ENCODE results near the gene PDIA5.

The PDIA5 gene

GRCh38 chr3:123119802-123120201 is 53.0 kb downstream of the PDIA5 start:
- no peak for DNase-seq (ENCODE audit: low read depth, low spot score)

GRCh38 chr3:123120573-123120972 is 53.7 kb downstream of the PDIA5 start:
- no peak for DNase-seq (ENCODE audit: low read depth, low spot score)

GRCh38 chr3:123122057-123122456 is 55.2 kb downstream of the PDIA5 start:
- DNase-seq (ENCODE audit: low read depth, low spot score), result no peak

GRCh38 chr3:123122525-123123315 is 55.9 kb downstream of the PDIA5 start:
- no peak for DNase-seq (ENCODE audit: low read depth, low spot score)

- DNase-seq (ENCODE audit: low read depth, low spot score), result no peak
Measured at GRCh38 chr3:123123716-123124616, 57.1 kb downstream of the PDIA5 start.

- no peak for DNase-seq (ENCODE audit: low read depth, low spot score)
Measured at GRCh38 chr3:123124971-123125370, 58.1 kb downstream of the PDIA5 start.

GRCh38 chr3:123126031-123126430 is 59.2 kb downstream of the PDIA5 start:
- no peak for DNase-seq (ENCODE audit: low read depth, low spot score)

GRCh38 chr3:123126653-123127052 is 59.8 kb downstream of the PDIA5 start:
- DNase-seq (ENCODE audit: low read depth, low spot score), result no peak

GRCh38 chr3:123129092-123129491 is 62.3 kb downstream of the PDIA5 start:
- no peak for DNase-seq (ENCODE audit: low read depth, low spot score)

GRCh38 chr3:123129532-123129931 is 62.7 kb downstream of the PDIA5 start:
- no peak for DNase-seq (ENCODE audit: low read depth, low spot score)

GRCh38 chr3:123130079-123130750 is 63.4 kb downstream of the PDIA5 start:
- DNase-seq (ENCODE audit: low read depth, low spot score), result no peak

GRCh38 chr3:123134671-123135070 is 67.8 kb downstream of the PDIA5 start:
- DNase-seq (ENCODE audit: low read depth, low spot score), result no peak

- no peak for DNase-seq (ENCODE audit: low read depth, low spot score)
Measured at GRCh38 chr3:123137001-123137400, 70.2 kb downstream of the PDIA5 start.

- no peak for DNase-seq (ENCODE audit: low read depth, low spot score)
Measured at GRCh38 chr3:123138839-123139444, 72.1 kb downstream of the PDIA5 start.

- DNase-seq (ENCODE audit: low read depth, low spot score), result no peak
Measured at GRCh38 chr3:123139522-123139921, 72.7 kb downstream of the PDIA5 start.

- DNase-seq (ENCODE audit: low read depth, low spot score), result no peak
Measured at GRCh38 chr3:123140550-123140949, 73.7 kb downstream of the PDIA5 start.

- no peak for DNase-seq (ENCODE audit: low read depth, low spot score)
Measured at GRCh38 chr3:123141276-123141675, 74.5 kb downstream of the PDIA5 start.

GRCh38 chr3:123143669-123144411 is 77.0 kb downstream of the PDIA5 start:
- no peak for DNase-seq (ENCODE audit: low read depth, low spot score)

GRCh38 chr3:123147754-123148535 is 81.1 kb downstream of the PDIA5 start:
- no peak for DNase-seq (ENCODE audit: low read depth, low spot score)

GRCh38 chr3:123148772-123149171 is 81.9 kb downstream of the PDIA5 start:
- no peak for DNase-seq (ENCODE audit: low read depth, low spot score)
